Endothelial cell of umbilical vein (primary cell): Measurements from ENCODE around the gene FAAH.

Source experiments
- CTCF ChIP-seq, 2 donors: IDR thresholded peaks; 1 replicate in 1 of 2; 2 replicates in 1 of 2; pipeline ENCODE4 v1.5.1; 2011; ENCODE audit warnings: low read length in 2 of 2, mild to moderate bottlenecking in 2 of 2, moderate library complexity in 2 of 2, control low read depth in 1 of 2, inconsistent platforms in 1 of 2, low read depth in 1 of 2; ENCODE audit not compliant: insufficient read depth in 1 of 2; ENCODE audit errors: extremely low read depth in 1 of 2
- EZH2 ChIP-seq: IDR thresholded peaks from 2 replicates; pipeline ENCODE4 v1.6.1; 2012; ENCODE audit warnings: borderline replicate concordance, low read depth, mild to moderate bottlenecking, moderate library complexity, low read length, inconsistent platforms; ENCODE audit not compliant: severe bottlenecking
- GATA2 ChIP-seq: IDR thresholded peaks from 2 replicates; pipeline ENCODE4 v1.7.0; 2011; ENCODE audit warnings: low read depth, mild to moderate bottlenecking, moderate library complexity, mixed read lengths, low read length; ENCODE audit not compliant: insufficient read length, insufficient read depth
- MAX ChIP-seq: IDR thresholded peaks from 2 replicates; pipeline ENCODE4 v1.6.1; 2011; ENCODE audit not compliant: insufficient read depth, insufficient read length
- POLR2A ChIP-seq: IDR thresholded peaks from 2 replicates; pipeline ENCODE4 v1.6.1; 2012; ENCODE audit warnings: low read depth, mild to moderate bottlenecking, control low read depth, low read length
- POLR2AphosphoS5 ChIP-seq: IDR thresholded peaks from 2 replicates; pipeline ENCODE4 v1.6.1; 2012; ENCODE audit warnings: low read depth, mild to moderate bottlenecking, control low read depth, low read length, moderate library complexity; ENCODE audit not compliant: insufficient read depth

- TF ChIP-seq CTCF (IDR thresholded peaks at IDR 0.05; ENCODE audit: extremely low read depth in 1 of 2, insufficient read depth in 1 of 2, low read depth in 1 of 2, low read length in 2 of 2) = no peak
- TF ChIP-seq POLR2A = no peak
- TF ChIP-seq POLR2AphosphoS5 = no peak
- TF ChIP-seq EZH2 = peak; percentile 92
- TF ChIP-seq MAX = no peak
- no peak for TF ChIP-seq GATA2
Observed at GRCh38 chr1:46448109-46448911, 54.2 kb downstream of the FAAH start.
